HL-60 (cell line): ENCODE data around the gene ATP5PF.
"Not testable (repeated sequence)": the region's sequence is repeated elsewhere in the genome, so short reads cannot be mapped to it uniquely, and the experiment has no call there.

Source experiments
- DNase-seq, 2 experiments: peaks; one replicate each; pipeline ENCODE4 v3.0.0-alpha.2; 2010 to 2020; ENCODE audit warnings: low read depth in 1 of 2, low spot score in 1 of 2
- H3K27ac ChIP-seq: fragments of 250-450 bp; sonication (Bioruptor Pico); replicated peaks from 2 replicates; pipeline ENCODE4 v1.5.1; 2020; ENCODE audit warnings: mild to moderate bottlenecking, moderate library complexity
- H3K27me3 ChIP-seq: fragments of 250-450 bp; sonication (Bioruptor Pico); 2 replicates; pipeline ENCODE4 v1.5.1; 2021; ENCODE audit warnings: mild to moderate bottlenecking, moderate library complexity; ENCODE audit not compliant: insufficient read depth, poor library complexity, severe bottlenecking
- H3K4me3 ChIP-seq: replicated peaks from 2 replicates; pipeline ENCODE4 v1.5.1; 2011; ENCODE audit warnings: mild to moderate bottlenecking, control low read depth, low read length; ENCODE audit not compliant: insufficient read depth
- GABPA ChIP-seq: IDR thresholded peaks from 2 replicates; pipeline ENCODE4 v1.6.1; 2012; ENCODE audit warnings: low read depth
- POLR2AphosphoS5 ChIP-seq: IDR thresholded peaks from 2 replicates; pipeline ENCODE4 v1.6.1; 2012; ENCODE audit warnings: low read depth
- SPI1 ChIP-seq: IDR thresholded peaks from 2 replicates; pipeline ENCODE4 v1.6.1; 2012; ENCODE audit warnings: low read depth, mild to moderate bottlenecking, borderline replicate concordance
- TF ChIP-seq, protein P1 (sequence below): IDR thresholded peaks from one replicate; pipeline ENCODE4 v1.5.1; 2011; ENCODE audit warnings: low read length, control low read depth, inconsistent platforms; ENCODE audit not compliant: insufficient read depth
- TF ChIP-seq, protein P2 (sequence below): IDR thresholded peaks from 2 replicates; pipeline ENCODE4 v1.6.1; 2012; ENCODE audit warnings: low read depth; ENCODE audit not compliant: insufficient replicate concordance

ATP5PF gene

DNA sequence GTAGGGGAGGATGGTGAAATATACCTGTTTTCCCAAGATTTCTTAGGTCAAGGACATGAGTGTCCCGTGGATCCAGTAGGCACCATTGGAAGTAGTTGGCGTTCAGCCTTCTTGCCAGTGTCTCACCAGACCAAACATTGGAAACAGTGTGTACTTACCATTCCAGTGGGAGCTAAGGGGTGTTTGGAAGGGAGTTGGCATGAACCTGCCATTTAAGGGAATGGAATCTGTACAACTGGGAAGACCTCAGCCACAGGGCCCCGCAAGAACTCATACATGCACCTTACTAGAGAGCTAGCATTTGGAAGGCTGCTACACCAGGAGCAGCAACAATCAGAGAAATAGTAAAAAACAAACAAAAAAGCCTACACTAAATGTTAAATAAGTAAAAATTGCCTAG lies 12.7 kb downstream of the ATP5PF start:
- H3K27ac ChIP-seq = peak overlapping the region; percentile 57
- no peak overlapping the region for H3K4me3 ChIP-seq
- H3K27me3 ChIP-seq = no peaks in the 10 kb centered on the region
- TF ChIP-seq SPI1 (no peak), POLR2AphosphoS5 (no peak), GABPA (no peak)
- TF ChIP-seq, protein P1, sequence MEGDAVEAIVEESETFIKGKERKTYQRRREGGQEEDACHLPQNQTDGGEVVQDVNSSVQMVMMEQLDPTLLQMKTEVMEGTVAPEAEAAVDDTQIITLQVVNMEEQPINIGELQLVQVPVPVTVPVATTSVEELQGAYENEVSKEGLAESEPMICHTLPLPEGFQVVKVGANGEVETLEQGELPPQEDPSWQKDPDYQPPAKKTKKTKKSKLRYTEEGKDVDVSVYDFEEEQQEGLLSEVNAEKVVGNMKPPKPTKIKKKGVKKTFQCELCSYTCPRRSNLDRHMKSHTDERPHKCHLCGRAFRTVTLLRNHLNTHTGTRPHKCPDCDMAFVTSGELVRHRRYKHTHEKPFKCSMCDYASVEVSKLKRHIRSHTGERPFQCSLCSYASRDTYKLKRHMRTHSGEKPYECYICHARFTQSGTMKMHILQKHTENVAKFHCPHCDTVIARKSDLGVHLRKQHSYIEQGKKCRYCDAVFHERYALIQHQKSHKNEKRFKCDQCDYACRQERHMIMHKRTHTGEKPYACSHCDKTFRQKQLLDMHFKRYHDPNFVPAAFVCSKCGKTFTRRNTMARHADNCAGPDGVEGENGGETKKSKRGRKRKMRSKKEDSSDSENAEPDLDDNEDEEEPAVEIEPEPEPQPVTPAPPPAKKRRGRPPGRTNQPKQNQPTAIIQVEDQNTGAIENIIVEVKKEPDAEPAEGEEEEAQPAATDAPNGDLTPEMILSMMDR = no peak
- TF ChIP-seq, protein P2, sequence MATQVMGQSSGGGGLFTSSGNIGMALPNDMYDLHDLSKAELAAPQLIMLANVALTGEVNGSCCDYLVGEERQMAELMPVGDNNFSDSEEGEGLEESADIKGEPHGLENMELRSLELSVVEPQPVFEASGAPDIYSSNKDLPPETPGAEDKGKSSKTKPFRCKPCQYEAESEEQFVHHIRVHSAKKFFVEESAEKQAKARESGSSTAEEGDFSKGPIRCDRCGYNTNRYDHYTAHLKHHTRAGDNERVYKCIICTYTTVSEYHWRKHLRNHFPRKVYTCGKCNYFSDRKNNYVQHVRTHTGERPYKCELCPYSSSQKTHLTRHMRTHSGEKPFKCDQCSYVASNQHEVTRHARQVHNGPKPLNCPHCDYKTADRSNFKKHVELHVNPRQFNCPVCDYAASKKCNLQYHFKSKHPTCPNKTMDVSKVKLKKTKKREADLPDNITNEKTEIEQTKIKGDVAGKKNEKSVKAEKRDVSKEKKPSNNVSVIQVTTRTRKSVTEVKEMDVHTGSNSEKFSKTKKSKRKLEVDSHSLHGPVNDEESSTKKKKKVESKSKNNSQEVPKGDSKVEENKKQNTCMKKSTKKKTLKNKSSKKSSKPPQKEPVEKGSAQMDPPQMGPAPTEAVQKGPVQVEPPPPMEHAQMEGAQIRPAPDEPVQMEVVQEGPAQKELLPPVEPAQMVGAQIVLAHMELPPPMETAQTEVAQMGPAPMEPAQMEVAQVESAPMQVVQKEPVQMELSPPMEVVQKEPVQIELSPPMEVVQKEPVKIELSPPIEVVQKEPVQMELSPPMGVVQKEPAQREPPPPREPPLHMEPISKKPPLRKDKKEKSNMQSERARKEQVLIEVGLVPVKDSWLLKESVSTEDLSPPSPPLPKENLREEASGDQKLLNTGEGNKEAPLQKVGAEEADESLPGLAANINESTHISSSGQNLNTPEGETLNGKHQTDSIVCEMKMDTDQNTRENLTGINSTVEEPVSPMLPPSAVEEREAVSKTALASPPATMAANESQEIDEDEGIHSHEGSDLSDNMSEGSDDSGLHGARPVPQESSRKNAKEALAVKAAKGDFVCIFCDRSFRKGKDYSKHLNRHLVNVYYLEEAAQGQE = no peak
- DNase-seq = no peak

DNA sequence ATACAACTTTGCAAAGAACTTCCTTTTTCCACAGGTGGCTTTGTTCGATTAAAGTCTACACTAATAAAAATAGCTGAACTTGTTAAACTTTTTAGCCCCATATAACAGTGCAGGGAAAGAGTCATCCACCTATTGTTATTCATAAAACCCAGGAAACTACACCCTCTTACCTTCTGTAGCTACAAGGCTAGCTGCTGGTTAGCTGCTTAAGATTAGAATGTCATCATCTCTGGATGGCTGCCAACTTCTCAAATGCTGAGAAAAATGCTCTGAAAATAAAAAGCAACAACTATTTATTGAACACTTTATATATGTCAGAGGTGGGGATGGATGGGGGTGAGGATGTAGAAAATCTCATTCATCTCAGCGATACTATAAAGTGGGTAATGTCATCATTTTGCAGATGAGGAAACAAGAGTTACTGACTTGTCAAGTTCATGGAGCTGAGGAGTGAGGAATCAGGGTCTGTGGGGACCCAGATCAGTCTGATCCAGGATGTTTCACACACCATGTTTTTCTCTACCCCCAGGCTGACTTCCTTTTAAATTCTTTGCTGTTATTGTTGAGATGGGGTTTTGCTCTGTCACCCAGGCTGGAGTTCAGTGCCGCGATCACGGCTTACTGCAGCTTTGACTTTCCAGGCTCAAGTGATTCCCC lies 17.1 kb downstream of the ATP5PF start:
- DNase-seq = peak in 1 of 2 experiments; percentile 14
- no peaks in the 10 kb centered on the region for H3K27me3 ChIP-seq
- H3K4me3 ChIP-seq = no peak overlapping the region
- TF ChIP-seq SPI1 (no peak), POLR2AphosphoS5 (no peak), GABPA (no peak)
- TF ChIP-seq, protein P1 = no peak
- TF ChIP-seq, protein P2 = no peak
- H3K27ac ChIP-seq = no peak overlapping the region

DNA sequence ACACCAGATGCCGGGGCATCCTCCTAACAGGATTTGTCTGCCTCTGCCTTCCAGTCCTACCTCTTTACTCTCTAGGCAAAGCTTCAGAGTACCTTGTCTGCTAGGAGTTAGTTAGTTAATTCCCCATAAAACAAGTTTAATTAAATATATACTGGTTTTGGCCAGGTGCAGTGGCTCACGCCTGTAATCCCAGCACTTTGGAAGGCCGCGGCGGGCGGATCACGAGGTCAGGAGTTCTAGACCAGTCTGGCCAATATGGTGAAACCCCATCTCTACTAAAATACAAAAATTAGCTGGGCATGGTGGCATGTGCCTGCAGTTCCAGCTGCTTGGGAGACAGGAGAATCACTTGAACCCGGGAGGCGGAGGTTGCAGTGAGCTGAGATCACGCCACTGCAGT lies 20.6 kb downstream of the ATP5PF start:
- not testable (repeated sequence) for H3K27ac ChIP-seq, H3K27me3 ChIP-seq, H3K4me3 ChIP-seq, DNase-seq

DNA sequence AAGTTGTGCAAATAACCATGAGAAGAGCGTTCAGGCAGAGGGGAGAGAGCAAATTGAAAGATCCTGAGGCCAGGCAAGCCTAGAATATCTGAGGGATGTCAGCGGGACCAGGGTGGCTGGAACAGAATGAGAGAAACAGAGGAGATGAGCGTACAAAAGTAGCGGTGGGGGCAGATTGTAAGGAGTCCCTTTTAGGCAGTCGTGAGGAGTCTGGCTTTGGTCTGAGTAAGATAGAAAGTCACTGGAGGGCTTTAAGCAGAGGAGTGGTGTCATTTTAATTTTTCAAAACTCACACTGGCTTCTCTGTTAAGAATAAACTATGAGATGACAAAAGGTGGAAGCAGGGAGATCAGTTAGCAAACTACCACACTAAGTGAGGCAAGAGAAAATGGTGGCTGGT lies 24.2 kb downstream of the ATP5PF start:
- Histone ChIP-seq H3K27ac (no peak overlapping the region), H3K27me3 (no peaks in the 10 kb centered on the region), H3K4me3 (no peak overlapping the region)
- TF ChIP-seq GABPA = no peak
- TF ChIP-seq, protein P2 = no peak
- TF ChIP-seq, protein P1 = no peak
- TF ChIP-seq POLR2AphosphoS5 = no peak
- TF ChIP-seq SPI1 = no peak
- DNase-seq = no peak
